Measurements from ENCODE around the gene SLC41A1. TPM values are rescaled to one million over a fixed set of nuclear protein-coding genes. Genes with fewer than 3 reads are reported as not detected.

Gene SLC41A1
- polyA plus RNA-seq, 1 of the 3 experiments (the other 2 are of a cell fraction), result 18.3 TPM

GRCh38 chr1:205782627-205783432, 30.2 kb downstream of the SLC41A1 start:
- Histone ChIP-seq H3F3A (replicated peaks; ENCODE audit: insufficient read depth) (no peaks in the 10 kb centered on the region), H3K4me3 (ENCODE audit: low read depth in 2 of 2, low read length in 1 of 2) (no peak overlapping the region), H3K4me1 (ENCODE audit: control insufficient read depth in 1 of 2, insufficient read depth in 2 of 2, low read depth in 1 of 2, low read length in 1 of 2) (peaks cover 0 to 5% of the 10 kb centered on the region in 2 experiments; a peak in 1 of 4 replicates), H3K9me3 (no peaks in the 10 kb centered on the region), H4K20me1 (ENCODE audit: insufficient read depth) (no peaks in the 10 kb centered on the region), H3K9ac (no peak overlapping the region), H3K9me2 (no peaks in the 10 kb centered on the region), H3K36me3 (replicated peaks in 1 of 2; ENCODE audit: control insufficient read depth in 1 of 2, insufficient read depth in 2 of 2, low read length in 1 of 2) (no peaks in the 10 kb centered on the region), H3K79me2 (ENCODE audit: insufficient read depth) (no peaks in the 10 kb centered on the region), H2AFZ (ENCODE audit: low read depth) (no peak overlapping the region), H3K4me2 (no peak overlapping the region), H3K27ac (ENCODE audit: low read depth in 2 of 2, low read length in 1 of 2) (no peak overlapping the region), H3K27me3 (ENCODE audit: insufficient read depth) (no peaks in the 10 kb centered on the region)
- ChIA-PET POLR2A (no interaction called here), CTCF (interaction anchor here (1.5 to 2.4 kb wide), 2 partner anchors 10 to 194 kb away, joined by 6 to 23 read pairs; no protein-coding TSS in a partner anchor)
- no peak for TF ChIP-seq GABPA (IDR thresholded peaks at IDR 0.05; ENCODE audit: low read depth)
- no peak for TF ChIP-seq FOXM1 (IDR thresholded peaks at IDR 0.05; ENCODE audit: low read depth)
- TF ChIP-seq ZBTB33 (IDR thresholded peaks at IDR 0.05; ENCODE audit: borderline replicate concordance, low read depth), result no peak
- TF ChIP-seq RAD21 (IDR thresholded peaks at IDR 0.05; ENCODE audit: low read length), result no peak
- TF ChIP-seq SMC3 (IDR thresholded peaks at IDR 0.05; ENCODE audit: low read depth, low read length), result no peak
- TF ChIP-seq REST (IDR thresholded peaks at IDR 0.05; ENCODE audit: low read depth, low read length), result no peak
- no peak for TF ChIP-seq TEAD4 (IDR thresholded peaks at IDR 0.05; ENCODE audit: borderline replicate concordance, insufficient read depth)
- TF ChIP-seq NRF1 (IDR thresholded peaks at IDR 0.05; ENCODE audit: low read depth, low read length), result no peak
- no peak for TF ChIP-seq TAF1 (IDR thresholded peaks at IDR 0.05; ENCODE audit: borderline replicate concordance, low read depth, low read length)
- no peak for TF ChIP-seq POLR2AphosphoS5 (IDR thresholded peaks at IDR 0.05; ENCODE audit: low read depth, low read length)
- no peak for TF ChIP-seq TCF12 (IDR thresholded peaks at IDR 0.05)
- TF ChIP-seq MEF2A (IDR thresholded peaks at IDR 0.05; ENCODE audit: borderline replicate concordance, low read depth), result no peak
- TF ChIP-seq EP300 (IDR thresholded peaks at IDR 0.05; ENCODE audit: borderline replicate concordance in 1 of 2, low read depth in 1 of 2, low read length in 1 of 2), result no peak
- TF ChIP-seq YY1 (IDR thresholded peaks at IDR 0.05; ENCODE audit: low read depth), result no peak
- no peak for TF ChIP-seq USF2 (IDR thresholded peaks at IDR 0.05; ENCODE audit: borderline replicate concordance, low read depth, low read length)
- no peak for TF ChIP-seq FOXJ3 (CRISPR knock-in tag; IDR thresholded peaks at IDR 0.05)
- TF ChIP-seq RXRA (IDR thresholded peaks at IDR 0.05; ENCODE audit: borderline replicate concordance, low read depth), result no peak
- no peak for TF ChIP-seq MAX (IDR thresholded peaks at IDR 0.05; ENCODE audit: low read depth)
- TF ChIP-seq USF1 (IDR thresholded peaks at IDR 0.05; ENCODE audit: borderline replicate concordance, low read depth), result no peak
- DNase-seq, result no peak
- 50% methylated on average over 2 of the region's 4 CpGs for WGBS (ENCODE audit: low lambda C conversion rate)

Measured in SK-N-SH (cell line).